HFF-Myc (cell line): ENCODE results near the gene GRXCR2.
A peak's percentile ranks its signal among the peaks of the same experiment; 100 is the strongest.
"Not testable (repeated sequence)": the region's sequence is repeated elsewhere in the genome, so short reads cannot be mapped to it uniquely, and the experiment has no call there.

Experiments
- DNase-seq: peaks from one replicate; pipeline ENCODE4 v3.0.0-alpha.2; 2011; ENCODE audit warnings: low read depth; ENCODE audit errors: extremely low read depth
- H3K4me3 ChIP-seq: replicated peaks from 2 replicates; pipeline ENCODE4 v1.5.1; 2011; ENCODE audit warnings: low read depth, mild to moderate bottlenecking, control low read depth, low read length
- CTCF ChIP-seq: IDR thresholded peaks from 2 replicates; pipeline ENCODE4 v1.5.1; 2012; ENCODE audit warnings: mild to moderate bottlenecking, low read depth, low read length, control low read depth; ENCODE audit errors: missing control alignments

The GRXCR2 gene

DNA sequence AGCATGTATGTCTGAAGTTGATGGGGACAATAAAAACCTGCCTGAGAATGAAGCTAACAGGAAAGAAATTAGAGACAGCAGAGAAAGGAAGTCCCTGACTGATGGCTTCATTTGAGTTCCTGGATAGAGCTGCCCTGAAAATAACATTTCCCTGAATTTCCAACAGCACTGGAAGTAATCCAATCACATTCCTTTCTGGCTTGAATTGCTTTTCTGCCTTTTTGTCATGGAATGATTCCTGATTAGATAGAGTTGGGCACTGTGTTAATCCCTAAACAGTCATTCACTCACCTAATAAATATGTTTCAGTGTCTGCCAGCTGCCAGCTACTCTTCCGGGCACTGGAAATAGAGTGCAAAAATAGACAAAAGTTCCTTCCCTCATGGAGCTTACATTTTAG, 33.6 kb upstream of the GRXCR2 start:
- TF ChIP-seq CTCF: no peak
- DNase-seq: no peak

DNA sequence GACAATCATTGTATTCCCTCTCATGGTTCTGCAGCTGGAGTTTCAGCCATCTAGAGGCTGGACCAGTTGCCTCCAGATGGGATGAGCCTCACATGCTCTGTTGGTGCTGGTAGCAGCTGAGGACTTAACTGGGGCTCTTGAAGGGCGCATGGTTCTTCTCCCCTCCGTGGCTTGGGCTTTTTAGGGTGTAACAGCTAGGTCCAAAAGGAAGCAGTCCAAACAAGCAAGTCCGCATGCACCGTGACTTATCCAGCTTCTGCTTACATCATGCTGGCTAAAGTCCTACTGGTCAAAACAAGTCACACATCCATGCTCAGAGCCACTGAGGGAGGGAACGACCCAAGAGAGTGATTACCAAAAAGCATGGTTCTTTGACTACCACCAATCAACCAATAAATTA, 31.9 kb upstream of the GRXCR2 start:
- no peak for TF ChIP-seq CTCF
- no peak for DNase-seq
- no peak overlapping the region for H3K4me3 ChIP-seq

More for the DNA sequence above, 33.6 kb upstream of the GRXCR2 start:
- H3K4me3 ChIP-seq: no peak overlapping the region

GRCh38 chr5:145903867-145904266, 31.1 kb upstream of the GRXCR2 start:
- H3K4me3 ChIP-seq: no peak overlapping the region

DNA sequence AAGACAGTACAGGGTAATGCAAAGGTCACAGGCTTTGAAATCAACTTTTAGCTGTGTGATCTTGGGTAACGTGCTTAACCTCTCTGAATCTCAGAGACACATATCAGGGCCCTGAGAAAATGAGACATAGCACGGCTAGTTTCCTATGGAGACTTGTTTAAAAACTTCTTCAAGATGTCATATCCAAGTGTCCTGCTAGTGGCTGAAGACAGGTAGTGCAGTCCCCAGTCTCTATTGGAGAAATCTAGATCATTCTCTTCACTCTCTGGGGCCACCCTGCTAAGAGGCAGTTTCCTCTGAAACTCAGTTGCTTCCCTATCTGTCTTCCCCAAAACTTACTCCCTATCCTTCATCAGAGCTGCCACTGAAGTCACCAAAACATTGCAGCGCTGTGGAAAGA, 30.3 kb upstream of the GRXCR2 start:
- peak; percentile 30 for TF ChIP-seq CTCF
- no peak for DNase-seq
- H3K4me3 ChIP-seq: no peak overlapping the region

More at GRCh38 chr5:145903867-145904266, 31.1 kb upstream of the GRXCR2 start:
- no peak for DNase-seq
- TF ChIP-seq CTCF: no peak

GRCh38 chr5:145902421-145902820, 29.6 kb upstream of the GRXCR2 start:
- DNase-seq: no peak
- H3K4me3 ChIP-seq: no peak overlapping the region
- TF ChIP-seq CTCF: no peak

- TF ChIP-seq CTCF: no peak
- DNase-seq: no peak
- no peak overlapping the region for H3K4me3 ChIP-seq
Observed at GRCh38 chr5:145898171-145898570, 25.4 kb upstream of the GRXCR2 start.

DNA sequence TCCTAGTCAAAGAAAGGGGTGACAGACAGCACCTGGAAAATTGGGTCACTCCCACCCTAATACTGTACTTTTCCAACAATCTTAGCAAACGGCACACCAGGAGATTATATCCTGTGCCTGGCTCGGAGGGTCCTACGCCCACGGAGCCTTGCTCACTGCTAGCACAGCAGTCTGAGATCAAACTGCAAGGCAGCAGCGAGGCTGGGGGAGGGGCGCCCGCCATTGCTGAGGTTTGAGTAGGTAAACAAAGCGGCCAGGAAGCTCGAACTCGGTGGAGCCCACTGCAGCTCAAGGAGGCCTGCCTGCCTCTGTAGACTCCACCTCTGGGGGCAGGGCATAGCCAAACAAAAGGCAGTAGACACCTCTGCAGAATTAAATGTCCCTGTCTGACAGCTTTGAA, 18.6 kb upstream of the GRXCR2 start:
- not testable (repeated sequence) for H3K4me3 ChIP-seq, DNase-seq
